ENCODE data around the gene PRCD.

The PRCD gene

DNA sequence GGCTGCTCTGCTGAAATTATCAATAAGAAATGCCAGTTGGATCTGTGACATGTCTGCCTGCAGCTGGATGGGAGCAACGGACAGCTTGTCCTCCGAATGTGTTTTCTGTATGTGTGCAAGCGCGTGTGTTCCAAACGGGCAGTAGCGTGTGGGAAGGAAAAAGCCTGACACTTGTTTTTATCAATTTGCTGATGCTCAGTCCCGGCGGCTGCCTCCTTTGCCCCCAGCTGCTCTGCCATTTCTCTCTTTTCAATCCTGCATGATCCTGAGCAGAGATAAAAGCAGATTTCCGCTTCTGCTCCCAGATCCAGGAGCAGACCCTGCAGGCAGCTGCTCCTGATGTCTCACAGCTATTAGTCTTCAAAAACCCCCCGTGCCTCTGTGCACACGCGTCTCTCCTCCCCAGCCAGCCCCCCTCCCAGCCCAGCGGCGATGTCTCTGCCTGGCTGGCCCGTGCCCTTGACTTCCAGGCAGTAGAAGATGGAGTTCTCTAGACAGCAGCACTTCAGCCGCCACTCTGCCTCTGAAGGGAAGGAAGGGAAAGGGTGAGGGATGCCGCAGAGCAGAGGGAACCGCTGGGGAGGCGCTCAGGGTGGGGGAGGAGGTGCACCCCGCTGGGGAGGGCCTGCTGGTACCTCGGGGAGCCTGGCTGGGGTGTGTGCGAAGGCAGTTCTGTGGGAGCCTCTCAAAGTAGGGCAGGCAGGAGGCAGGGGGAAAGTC lies 4.1 kb downstream of the PRCD start:
- Histone ChIP-seq H3K4me3 (ENCODE audit: low read depth in 1 of 2, low read length in 1 of 2) (no peak overlapping the region), H3K36me3 (no peaks in the 10 kb centered on the region), H3K27ac (no peak overlapping the region), H3K9me3 (no peaks in the 10 kb centered on the region), H3K27me3 (peaks cover 76% of the 10 kb centered on the region), H3K4me1 (ENCODE audit: control insufficient read depth in 1 of 2, insufficient read depth in 1 of 2, low read depth in 1 of 2, low read length in 1 of 2) (peaks cover 4 to 27% of the 10 kb centered on the region in 2 experiments)
- TF ChIP-seq, protein P1, sequence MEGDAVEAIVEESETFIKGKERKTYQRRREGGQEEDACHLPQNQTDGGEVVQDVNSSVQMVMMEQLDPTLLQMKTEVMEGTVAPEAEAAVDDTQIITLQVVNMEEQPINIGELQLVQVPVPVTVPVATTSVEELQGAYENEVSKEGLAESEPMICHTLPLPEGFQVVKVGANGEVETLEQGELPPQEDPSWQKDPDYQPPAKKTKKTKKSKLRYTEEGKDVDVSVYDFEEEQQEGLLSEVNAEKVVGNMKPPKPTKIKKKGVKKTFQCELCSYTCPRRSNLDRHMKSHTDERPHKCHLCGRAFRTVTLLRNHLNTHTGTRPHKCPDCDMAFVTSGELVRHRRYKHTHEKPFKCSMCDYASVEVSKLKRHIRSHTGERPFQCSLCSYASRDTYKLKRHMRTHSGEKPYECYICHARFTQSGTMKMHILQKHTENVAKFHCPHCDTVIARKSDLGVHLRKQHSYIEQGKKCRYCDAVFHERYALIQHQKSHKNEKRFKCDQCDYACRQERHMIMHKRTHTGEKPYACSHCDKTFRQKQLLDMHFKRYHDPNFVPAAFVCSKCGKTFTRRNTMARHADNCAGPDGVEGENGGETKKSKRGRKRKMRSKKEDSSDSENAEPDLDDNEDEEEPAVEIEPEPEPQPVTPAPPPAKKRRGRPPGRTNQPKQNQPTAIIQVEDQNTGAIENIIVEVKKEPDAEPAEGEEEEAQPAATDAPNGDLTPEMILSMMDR (IDR thresholded peaks at IDR 0.05): no peak

DNA sequence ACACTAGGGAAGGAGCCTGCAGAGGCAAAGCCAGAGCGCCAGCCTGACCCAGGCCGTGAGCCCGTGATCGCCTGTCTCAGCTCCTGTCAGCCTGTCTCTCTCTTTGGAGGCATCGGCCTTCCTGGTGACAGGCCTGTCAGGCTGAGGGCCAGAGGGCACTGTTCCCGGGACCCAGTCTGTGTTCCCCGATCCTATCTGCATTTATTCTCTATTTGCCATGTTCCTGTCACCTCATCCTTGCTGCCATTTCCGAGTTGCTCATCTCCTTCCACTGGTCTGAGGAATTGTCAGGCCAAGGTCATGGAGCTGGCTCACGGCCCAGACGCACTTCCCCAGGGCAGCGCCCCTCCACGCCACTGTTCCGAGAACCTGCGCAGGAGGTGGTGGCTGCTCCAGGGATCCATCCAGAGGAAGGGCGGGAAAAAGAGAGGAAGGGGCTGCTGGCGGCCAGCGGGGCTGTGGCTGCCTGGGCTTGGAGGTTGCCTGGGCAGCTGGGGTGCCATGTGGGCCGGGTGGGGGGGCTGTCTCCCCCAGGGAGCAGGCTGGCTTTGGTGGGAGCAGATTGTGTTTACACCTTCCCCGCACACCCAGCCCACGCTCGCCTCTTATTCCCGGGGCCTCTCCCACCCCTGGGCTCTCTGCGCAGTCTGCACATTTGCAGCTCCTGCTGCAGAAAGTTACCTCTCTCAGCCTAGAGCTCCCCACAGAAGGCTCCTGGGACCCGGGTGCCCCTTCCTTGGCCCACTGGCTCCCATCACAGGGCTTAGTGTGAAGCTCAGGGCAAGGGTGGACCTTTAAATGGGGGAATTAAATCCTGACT lies 4.9 kb downstream of the PRCD start:
- no peaks in the 10 kb centered on the region for H3K36me3 ChIP-seq
- H3K4me1 ChIP-seq (ENCODE audit: control insufficient read depth in 1 of 2, insufficient read depth in 1 of 2, low read depth in 1 of 2, low read length in 1 of 2): peaks cover 4 to 33% of the 10 kb centered on the region in 2 experiments
- TF ChIP-seq, protein P1 (IDR thresholded peaks at IDR 0.05): no peak
- peaks cover 69% of the 10 kb centered on the region for H3K27me3 ChIP-seq
- no peak overlapping the region for H3K4me3 ChIP-seq (ENCODE audit: low read depth in 1 of 2, low read length in 1 of 2)
- H3K27ac ChIP-seq: no peak overlapping the region
- H3K9me3 ChIP-seq: no peaks in the 10 kb centered on the region

DNA sequence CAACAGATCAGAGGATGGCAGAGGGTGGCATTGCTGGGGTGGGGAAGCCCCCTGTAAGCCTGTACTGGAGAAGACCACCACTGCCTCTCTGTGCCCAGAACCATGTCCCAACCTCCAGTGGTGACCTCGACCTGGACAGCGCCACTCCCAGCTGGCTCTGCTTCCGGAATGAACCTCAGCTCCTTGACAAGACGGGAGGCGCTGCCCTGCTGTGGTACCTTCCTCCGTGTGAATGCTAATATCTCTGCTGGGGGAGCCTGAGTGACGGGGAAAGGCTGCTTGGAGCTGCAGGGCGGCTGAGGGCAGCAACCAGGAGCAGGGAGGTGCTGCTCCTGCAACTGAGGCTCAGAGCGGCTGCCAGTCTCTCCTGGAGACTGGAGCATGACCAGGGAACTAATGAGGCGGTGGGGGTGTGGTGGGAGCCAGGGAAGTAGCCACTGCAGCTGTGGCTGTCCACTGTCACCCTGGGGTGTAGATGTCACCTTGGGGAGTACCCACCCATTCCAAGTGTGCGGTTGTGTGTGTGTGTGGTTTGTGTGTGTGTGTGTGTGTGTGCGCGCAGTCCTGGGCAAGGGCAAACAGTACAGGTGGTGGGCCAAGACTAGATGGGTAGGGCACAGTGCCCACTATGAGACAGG lies 6.2 kb downstream of the PRCD start:
- Histone ChIP-seq H3K9me3 (no peaks in the 10 kb centered on the region), H3K4me3 (ENCODE audit: low read depth in 1 of 2, low read length in 1 of 2) (no peak overlapping the region), H3K27ac (no peak overlapping the region), H3K36me3 (no peaks in the 10 kb centered on the region), H3K4me1 (ENCODE audit: control insufficient read depth in 1 of 2, insufficient read depth in 1 of 2, low read depth in 1 of 2, low read length in 1 of 2) (peaks cover 8 to 36% of the 10 kb centered on the region in 2 experiments), H3K27me3 (peaks cover 56% of the 10 kb centered on the region)
- TF ChIP-seq, protein P1 (IDR thresholded peaks at IDR 0.05): no peak

DNA sequence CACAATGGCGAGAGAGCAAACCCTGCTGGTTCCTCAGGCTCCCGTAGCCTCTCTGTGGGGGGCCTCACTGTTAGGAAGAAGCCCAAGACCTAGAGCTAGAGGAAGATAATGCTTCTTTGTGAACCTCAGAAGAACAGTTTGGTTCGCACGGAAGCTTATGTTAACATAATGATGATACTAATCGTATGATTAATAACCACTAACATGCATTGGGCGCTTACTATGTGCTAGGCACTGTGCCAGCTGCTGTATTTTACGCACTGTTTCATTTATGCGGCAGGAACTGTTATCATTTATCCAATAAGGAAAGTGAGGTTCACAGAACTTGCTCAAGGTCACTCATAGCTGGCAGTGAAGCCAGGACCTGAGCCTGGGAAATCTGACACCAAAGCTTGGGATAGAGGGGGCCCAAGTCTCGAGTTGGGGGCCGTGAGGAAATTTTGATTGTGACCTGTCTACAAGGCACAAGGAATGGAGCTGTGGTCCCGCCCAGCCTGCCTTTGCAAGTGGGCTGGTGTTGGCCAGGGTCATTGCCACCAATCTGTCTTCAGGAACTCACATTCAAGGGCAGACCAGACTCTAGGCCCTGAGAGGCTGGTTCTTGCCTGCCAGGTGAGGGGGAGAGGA lies 6.8 kb downstream of the PRCD start:
- Histone ChIP-seq H3K4me1 (ENCODE audit: control insufficient read depth in 1 of 2, insufficient read depth in 1 of 2, low read depth in 1 of 2, low read length in 1 of 2) (peaks cover 15 to 42% of the 10 kb centered on the region in 2 experiments), H3K4me3 (ENCODE audit: low read depth in 1 of 2, low read length in 1 of 2) (no peak overlapping the region), H3K36me3 (no peaks in the 10 kb centered on the region), H3K27me3 (peaks cover 52% of the 10 kb centered on the region), H3K27ac (no peak overlapping the region), H3K9me3 (no peaks in the 10 kb centered on the region)
- TF ChIP-seq, protein P1 (IDR thresholded peaks at IDR 0.05): no peak

DNA sequence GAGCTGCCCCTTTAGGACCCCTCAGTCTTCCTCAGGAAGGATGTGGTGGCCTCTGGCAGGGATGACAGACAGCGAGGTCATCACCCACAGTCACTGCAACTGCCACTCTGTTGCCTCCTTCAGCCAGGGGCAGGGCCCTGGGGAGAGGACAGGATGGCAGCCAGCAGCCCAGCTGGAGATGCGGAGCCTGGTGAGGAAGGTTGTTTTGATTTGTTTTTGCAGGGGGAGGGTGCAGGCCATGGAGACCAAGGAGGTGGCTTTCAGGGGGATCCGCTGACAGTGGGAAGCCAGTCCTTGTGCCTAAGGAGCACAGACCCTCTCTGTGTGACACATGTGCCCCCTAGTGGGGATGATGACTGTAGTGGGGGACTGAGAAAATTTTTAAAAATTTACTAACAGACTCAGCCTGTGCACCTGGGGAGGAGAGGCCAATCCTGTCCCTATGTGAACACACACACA lies 7.4 kb downstream of the PRCD start:
- Histone ChIP-seq H3K36me3 (no peaks in the 10 kb centered on the region), H3K4me1 (ENCODE audit: control insufficient read depth in 1 of 2, insufficient read depth in 1 of 2, low read depth in 1 of 2, low read length in 1 of 2) (peaks cover 17 to 46% of the 10 kb centered on the region in 2 experiments), H3K27me3 (peaks cover 50% of the 10 kb centered on the region), H3K9me3 (no peaks in the 10 kb centered on the region), H3K4me3 (ENCODE audit: low read depth in 1 of 2, low read length in 1 of 2) (no peak overlapping the region), H3K27ac (no peak overlapping the region)
- TF ChIP-seq, protein P1 (IDR thresholded peaks at IDR 0.05): peak; percentile 8

All from neutrophil (primary cell).